Measurements from ENCODE around the gene VSX1.

VSX1 gene

DNA sequence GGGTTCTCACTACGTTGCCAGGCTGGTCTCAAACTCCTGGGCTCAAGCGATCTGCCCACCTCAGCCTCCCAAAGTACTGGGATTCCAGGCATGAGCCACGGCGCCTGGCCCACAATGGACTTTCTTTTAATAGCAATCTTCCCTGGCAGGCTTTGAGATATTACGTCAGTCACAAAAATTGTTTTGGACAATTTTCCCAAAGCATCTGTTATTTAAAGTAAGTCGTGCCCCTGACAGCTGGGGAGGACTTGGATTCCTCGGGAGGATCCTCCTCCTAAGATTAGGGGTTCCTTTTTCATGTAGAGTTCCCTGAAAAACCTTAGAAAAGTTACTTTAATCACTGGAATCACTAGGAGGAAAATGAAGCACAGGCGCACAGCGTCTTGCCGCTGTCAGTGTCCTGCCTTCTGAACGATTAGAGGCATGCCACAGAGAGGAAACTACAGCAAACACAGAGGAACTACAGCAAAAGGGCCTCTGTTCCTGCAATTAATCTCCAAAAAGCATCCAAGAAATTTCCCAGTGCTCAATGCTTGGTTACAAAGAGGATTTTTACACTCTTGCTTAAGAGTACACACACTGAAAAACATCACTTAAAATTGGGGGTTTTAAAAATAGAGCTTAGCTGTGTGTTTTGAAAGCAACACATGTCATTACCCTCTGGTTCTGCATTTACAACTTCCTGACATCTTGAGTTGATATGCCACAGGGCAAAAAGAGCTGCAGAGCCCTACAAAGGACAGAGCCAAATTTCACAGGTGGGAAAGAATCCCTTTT lies 28.5 kb downstream of the VSX1 start:
- no peak for DNase-seq (ENCODE audit: low read depth)

DNA sequence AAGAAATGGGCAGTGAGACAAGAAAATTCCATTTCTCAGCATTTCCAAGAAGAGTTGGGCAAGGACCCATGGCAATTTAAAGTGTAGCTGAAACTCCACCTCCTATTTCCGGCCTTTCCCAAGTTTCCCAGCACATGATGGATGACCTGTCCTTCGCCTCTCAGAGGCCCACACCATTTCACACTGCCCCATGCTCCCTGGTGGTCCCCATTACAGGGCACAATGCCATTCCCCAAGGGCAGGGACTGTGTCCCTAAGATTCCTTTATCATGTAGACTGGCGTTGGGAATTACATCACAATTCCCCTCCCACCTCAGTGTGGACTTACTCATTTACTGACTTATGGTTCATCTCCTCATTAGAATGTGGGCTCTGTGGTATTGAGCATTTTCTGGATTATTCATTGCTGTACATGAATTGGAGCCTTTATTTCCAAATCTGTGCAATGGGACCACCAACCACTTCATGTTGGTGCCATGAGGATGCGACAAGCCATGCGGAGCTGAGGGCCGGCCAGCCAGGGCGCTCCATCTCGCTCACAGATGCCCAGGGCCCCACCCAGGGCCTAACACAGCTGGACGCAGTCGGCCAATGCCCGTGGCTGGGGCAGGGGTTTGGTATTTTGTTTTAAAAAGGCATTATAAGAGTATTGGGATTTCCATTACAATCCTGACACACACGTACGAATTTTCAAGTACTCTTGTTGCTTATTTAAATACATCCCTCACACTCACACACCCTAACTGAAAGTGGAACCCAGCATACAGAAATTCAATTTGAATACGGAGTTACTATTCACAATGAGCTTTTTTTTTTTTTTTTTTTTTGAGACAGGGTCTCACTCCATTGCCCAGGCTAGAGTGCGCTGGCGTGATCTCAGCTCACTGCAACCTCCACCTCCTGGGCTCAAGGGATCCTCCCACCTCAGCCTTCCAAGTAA lies 29.4 kb downstream of the VSX1 start:
- DNase-seq (ENCODE audit: low read depth): no peak

DNA sequence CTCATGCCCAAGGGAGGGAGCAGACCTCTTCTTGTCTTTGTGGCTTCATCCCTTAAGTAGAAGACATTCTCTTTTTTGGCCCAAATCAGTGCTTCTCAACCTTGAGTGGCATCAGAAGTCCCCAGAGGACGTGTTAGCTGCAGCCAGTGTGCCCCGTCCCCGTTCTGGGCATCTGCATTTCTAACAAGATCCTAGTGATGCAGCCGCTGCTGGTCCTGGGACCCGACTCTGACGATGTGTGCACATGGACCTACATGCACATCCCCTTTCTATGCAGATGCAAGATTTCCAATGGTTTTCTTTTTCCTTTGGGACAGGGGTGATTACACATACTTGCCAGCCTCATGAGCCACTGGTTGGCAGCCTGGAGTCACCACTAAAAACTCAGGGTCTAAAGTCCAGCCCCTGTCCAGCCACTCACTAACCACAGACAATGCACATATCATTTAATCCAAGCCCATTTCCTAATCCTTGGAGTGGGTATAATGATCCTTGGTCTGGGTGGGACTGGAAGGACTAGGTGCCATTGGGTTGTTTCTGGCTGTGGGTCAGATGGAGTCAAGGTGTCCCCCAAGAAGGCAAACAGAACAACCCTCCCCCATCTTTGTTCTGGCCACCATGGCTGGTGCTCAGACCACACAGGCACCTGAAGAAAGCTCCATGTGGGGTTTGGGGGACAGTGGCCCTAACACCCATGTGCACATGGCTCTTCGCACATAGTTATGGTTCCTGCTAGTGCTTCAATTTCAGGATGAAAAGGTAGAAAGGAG lies 30.4 kb downstream of the VSX1 start:
- DNase-seq (ENCODE audit: low read depth): no peak

DNA sequence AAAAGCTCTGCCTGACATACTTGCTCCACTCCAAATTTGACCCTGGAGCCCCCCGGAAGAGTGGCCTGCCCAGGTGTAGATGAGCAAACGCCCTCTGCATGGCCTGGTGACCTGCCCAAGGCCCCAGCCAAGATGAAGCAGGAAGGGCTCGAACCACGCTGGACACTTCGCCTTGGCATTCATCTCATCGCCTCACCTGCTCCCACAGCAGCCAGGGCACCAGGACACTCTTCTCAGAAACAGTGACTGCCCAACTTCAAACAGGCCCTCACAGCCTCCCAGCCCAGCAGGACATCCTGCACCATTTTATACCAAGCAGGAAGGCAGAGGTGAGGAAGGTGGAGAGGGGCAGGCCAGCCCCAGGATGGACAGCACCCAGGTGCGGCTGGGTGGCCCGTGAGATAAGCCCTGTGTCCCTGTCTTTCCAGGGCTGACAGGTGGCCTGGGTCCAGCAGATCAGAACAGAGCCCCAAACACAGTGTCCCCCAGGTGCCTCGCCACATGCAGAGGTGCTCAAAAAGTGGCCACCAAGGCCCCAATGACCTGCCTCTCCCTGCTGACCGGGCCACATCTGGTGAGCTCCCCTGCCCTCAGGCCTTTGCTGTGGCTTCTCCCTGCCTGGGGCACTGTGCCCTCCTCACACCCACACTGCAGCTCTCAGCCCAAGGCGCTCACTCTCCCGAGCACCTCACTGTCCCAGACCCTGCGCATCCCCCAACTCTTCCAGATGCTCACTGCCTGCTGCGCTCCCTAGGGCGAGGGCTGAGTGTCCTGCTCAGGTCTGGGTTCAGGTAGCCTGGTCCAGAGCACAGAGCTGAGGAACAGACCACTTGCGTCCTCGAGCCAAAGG lies 31.2 kb downstream of the VSX1 start:
- no peak for DNase-seq (ENCODE audit: low read depth)

DNA sequence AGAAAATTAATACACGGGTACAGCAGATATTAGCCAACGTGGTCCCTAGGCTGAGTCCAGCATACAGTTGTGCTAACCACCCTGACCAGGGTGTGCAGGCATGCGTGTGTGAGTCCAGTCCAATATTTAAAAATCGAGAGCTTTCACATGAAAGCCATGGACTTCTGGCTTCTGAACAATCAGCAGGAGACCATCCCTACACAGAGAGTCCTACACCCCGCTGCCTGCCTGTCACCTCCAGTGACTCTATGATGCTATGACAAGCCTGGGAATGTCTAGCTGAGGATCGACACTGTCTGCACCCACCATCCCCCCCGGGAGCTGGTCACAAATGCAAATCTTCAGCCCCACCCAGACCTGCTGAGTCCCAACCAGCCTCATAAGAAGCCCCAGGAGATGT lies 31.9 kb downstream of the VSX1 start:
- DNase-seq (ENCODE audit: low read depth): no peak

DNA sequence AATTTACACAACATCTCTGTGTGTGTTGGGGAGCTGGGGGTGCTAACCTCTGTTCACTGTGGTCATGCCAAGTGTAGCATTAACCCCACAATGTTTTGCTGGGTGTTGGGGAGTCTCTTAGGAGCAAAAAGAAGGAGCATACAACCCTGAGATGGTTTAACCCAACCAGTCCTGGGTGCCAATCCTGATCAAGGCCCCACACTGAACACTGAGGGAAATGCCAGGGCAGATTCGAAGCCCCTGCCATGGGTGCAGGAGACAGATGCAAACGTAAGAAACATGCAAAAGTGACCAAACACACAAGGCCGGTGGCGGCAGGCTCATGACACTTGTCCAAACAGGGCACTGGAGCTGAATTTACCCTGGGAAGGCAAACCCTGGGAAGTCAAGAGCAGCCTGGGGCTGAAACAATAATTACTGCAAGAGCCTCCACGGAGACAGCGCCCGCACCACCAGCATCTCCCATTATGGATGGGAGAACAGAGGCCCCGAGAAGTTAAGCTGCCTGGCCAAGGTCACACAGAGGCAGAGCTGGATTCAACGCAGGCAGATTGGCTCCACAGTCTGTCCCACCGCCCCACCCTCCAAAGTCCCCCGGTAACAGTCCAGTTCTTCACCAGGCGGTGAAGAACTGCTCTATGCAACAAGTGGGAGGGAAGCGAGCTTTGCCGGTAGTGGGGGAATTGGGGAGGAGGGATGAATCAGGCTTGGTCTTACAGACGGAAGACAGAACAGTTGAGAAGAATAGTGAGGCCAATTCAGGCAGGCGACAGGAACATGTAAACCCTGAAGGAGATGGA lies 32.5 kb downstream of the VSX1 start:
- DNase-seq (ENCODE audit: low read depth): no peak

DNA sequence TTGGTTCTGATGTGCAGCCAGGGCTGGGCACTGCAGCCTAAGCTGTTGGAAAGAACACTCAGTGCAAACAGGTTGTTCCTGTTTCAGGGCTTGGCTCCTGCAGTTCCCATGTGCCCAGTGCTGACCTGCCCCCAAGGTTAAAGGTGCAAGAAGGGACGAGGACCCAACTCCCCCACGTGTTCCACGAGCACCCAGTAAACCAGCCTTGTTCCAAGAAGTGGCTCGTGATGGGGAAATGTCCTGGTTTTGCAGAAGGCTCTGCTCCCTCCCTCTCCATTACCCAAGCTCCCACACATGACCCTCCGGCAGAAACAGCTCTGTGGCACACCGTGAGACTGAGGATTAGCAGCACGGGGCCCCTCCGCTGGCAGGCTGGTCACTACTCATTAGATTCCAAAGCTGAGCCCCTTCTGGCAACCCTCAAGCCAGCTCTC lies 33.4 kb downstream of the VSX1 start:
- DNase-seq (ENCODE audit: low read depth): no peak

DNA sequence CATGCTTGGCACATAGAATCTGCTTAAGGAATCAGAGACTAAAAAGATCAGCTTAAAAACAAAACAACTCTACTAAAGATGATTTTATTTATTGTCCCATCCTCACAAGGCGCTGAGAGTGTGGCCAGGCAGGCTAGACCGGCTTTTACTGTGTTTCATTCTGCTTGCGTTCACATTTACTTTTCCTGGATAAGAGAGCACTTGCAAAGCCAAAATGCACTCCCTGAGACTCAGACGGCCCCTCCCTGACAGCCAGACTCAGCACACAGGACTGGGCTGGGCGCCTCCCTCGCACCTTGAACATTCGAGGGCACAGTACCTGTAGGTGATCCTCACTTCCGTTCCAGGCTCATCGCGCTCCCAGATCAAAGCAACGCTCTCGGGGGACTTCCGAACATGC lies 34.2 kb downstream of the VSX1 start:
- no peak for DNase-seq (ENCODE audit: low read depth)

DNA sequence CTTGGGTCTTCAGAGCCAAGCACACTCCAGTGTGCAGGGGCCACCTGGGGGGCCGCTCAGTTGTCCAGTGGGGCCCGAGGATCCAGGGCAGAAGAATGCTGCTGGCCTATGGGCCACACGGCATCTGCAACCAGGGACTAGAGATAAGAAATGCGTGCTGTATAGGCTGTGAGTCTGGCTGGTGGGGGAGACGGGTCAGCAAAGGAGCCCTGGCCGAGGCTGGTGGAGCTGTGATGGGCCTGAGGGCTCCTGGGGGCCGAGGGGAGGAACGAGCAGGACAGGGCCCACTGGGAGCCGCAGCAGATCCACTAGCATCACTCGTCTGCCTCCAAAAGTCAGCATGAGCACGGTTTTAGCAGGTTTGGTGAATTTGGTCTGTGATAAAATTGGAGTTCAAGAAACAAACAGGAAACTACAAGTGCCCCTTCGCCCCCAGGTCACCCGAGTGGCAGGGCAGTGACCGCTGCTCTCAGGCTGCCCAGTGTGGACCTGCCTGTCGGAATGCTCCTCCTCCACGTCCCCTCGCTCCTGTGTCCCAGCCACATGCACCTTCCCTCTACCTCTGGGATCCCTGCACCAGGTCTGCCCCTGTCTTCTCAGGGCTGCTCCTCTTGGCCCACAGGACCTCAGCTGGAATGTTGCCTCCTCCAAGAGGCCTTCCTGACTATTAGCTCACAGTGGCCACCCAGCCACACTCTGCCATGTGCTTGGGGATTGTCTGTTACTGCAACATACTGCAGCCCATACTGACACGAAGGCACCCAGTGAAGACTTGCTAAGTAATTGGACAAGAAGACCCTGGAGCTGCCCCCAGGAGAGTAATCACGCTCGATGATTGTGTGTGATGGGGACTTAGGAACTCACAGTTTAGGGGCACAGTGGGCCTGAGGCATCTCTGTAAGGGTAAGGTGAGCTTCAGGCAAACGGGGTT lies 34.9 kb downstream of the VSX1 start:
- no peak for DNase-seq (ENCODE audit: low read depth)

DNA sequence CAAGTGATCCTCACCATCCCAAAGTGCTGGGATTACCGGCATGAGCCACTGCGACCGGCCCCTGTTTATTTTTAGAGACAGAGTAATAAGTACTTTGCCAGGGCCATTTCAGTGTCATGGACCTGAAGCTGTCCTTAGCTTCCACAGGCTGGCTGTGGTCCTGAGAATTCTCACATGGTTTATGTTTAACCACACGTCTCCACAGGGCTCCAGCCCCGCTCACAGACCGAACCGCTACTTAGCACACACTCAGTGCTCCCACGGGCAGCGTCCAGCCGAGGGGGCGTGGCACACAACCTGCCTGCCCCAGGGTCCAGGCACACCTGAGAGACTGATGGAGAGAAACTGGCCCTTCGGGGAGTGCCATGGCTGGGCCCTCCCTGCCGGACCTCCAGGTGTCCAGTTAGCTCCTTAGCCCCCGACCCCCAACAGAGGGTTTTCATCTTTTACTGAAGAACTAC lies 35.7 kb downstream of the VSX1 start:
- DNase-seq (ENCODE audit: low read depth): no peak

DNA sequence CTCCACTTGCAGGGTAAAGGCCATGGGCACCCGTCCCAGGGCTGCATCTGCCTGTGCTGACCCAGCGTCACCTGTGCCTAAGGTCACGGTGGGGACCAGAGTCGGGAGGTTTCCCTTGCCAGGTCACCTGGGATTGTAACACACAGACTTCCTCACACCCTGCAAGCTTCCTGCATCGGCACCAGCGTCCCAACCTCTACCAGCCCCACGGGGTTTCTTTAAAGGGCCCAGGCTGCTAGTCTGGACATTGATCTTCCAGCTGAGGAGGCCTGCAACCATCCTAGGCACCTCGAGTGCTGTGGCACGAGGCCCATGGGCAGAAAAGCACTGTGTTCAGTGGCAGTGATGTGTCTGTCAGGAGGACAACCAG lies 36.6 kb downstream of the VSX1 start:
- no peak for DNase-seq (ENCODE audit: low read depth)

DNA sequence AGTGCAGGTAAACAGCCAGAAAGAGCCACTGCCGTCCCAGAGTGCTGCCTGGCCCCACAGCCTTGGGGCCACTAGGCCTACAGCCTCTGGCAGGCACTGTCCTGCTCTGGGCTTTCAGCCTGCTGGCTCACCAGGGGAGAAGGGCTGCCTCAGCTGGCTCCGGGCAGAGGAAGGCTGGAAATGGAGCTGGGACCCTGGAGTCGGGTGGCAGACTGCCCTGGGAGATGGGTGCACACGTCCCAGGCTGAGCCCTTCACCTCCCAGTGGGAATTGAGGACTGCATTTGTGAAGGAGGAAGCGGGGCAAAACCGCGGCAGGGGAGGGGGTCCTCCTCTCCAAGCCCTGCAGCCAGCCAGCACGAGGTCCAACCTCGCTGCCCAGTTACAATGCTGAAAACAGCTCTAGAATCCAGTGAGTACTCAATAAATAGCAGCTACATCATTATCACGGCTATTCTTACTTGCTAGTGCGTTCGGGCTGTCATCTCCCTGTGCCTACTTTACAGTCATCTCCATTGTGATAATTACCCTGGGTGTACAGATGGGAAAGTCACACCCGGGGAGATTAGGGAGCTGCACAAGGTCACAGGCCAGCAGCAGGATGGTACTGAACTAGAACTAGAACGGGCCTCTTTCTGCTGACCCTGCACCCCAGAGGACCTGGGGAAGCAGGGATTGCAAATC lies 37.1 kb downstream of the VSX1 start:
- DNase-seq (ENCODE audit: low read depth): no peak

DNA sequence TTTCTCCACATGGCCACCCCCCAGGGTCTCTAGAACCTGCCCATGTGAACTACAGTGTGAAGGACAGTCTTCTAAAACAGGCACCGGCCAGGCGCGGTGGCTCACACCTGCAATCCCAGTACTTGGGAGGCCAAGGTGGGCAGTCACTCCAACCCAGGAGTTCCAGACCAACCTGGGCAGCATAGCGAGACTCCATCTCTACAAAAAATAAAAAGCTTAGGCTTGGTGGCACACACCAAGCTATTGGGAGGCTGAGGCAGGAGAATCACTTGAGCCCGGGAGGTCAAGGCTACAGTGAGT lies 37.7 kb downstream of the VSX1 start:
- no peak for DNase-seq (ENCODE audit: low read depth)

DNA sequence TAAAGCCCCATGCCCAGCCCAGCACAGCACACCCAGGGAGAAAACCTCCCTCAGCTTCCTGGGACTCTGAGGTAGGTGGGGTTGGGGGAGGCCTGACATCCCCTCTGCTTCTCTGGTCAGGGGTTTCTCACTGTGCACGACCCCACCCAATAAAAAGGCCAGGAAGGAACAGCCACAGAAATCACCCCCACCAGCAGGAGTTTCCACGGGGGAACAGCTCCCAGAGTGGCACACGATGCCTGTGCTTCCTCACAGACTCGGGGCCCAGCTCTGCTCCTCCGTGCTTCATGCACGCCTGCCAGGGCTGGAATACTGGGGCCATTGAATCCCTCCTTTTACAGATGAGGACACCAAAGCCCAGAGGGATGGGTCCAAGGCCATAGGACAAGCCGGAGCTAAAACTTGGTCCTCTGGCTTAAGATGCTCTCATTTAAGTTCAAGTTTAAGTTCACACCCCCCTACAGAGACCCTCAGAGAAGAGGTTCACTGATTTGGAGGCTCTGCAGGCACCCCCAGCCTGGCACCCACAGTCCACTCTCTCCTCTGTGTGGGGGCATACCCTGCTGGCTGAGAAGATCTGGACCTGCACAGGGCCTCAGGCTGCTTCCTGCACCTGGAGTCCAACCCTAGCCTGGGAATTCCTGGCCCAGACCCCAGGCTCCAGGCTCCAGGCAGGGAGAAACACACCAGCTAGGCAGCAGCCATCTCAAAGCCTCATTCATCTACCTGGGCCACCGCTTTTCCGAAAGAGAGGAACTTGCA lies 38.3 kb downstream of the VSX1 start:
- no peak for DNase-seq (ENCODE audit: low read depth)

DNA sequence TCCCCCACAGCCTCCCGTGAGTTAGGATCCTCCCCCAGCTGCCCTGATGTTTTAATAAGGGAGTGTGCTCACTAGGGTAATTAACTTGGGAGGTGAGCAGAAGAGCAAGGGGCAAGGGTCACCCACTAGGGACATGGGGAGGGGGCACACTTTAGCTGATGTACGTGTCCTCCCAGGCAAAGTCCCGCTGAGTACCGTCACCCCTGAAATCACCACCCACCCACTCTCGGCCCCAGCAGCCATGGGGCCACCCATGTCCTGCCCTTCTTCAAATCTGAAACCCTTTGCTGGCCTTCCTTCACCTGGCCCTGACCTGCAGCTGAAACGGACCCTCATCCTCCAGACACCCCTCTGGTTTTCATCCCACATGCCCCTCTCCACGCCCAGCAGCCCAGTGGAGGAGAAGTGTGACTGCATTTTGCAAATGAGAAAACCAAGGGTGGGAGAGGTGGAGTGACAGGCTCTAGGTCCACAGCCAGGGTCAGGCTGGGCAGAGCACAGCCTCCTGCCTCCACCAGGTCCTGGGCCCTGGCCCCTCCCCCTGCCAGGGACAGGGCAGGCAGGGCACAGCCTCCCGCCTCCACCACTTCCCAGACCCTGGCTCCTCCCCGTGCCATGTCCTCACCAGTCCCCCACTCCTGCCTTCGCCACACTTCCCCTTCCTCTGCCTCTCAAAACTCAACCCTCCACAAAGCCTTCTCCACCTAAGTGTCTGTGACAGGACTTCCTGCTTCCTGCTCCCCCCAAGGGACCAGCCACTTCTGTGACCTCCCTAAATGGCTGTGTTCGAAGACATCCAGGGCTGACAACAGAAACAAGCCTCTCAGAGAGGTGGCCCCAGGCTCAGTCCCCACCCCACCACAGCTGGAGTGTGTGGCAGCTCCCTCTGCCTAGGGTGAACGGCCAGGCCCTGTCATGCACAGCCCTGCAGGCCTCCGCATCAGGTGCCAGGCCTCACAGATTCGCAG lies 39.1 kb downstream of the VSX1 start:
- DNase-seq (ENCODE audit: low read depth): peak; percentile 10

DNA sequence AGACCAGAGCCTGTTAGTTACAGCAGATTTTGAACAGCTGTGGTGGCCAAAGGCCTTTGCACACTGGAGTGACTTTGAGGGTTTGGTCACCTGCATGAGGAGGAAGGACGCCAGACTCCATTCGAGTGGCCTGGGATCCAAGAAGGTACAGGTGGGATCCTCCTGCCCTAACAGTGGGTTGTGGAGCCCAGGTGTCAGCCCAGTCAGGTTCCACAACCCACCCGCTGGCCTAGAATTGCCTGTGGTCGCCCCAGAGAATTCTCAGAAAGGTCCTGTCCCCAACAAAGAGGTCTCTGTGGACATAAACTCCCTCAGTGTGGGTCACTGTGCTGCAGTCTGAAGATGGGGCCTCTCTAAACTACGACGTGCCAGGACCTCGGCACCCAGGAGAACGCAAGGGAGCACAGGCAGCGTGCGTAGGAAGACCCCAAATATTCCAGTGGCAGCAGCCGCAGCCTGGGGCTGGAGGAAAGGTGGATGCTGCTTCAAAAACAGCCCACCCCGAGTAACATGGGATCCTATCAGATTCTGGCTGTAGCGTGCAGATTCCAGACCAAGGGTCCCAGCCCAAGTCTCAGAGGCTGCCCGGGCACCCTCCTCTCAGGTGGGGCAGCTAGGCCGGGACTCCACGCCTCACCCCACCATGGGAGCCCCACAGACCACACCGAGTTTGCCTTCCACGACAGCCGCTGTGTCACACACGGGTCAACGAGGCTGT lies 40.0 kb downstream of the VSX1 start:
- DNase-seq (ENCODE audit: low read depth): no peak

DNA sequence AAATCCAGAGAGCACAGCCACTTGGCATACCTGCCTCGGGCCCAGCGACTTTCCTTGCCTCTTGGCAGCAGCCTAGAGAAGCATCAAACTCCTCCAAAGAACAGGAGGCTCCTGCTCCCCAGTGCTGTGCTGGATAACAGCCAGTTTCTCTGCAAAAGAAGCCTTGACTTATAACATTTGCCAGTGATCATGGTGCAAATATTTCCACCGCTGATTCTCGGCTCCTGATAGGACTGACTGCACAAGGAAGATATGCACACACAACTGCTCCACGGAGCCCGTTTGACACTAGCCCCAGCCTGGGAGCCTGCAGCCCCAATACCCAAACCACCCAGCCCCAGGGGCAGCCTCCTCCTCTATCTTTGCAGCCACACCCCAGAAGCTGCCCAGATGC lies 41.5 kb downstream of the VSX1 start:
- DNase-seq (ENCODE audit: low read depth): no peak

Measured in stimulated activated CD8-positive, alpha-beta memory T cell treated with anti-CD3 and anti-CD28 coated beads, Interleukin-4, amount 100 ng/mL, for 24 hours (primary cell).